Activated CD8-positive, alpha-beta T cell treated with anti-CD3 and anti-CD28 coated beads for 36 hours (primary cell): ENCODE data around the gene SERGEF. TPM values are rescaled to one million over a fixed set of nuclear protein-coding genes. Genes with fewer than 3 reads are reported as not detected.

Experiments
- ATAC-seq: fragments of 200-7000 bp; cut with Tn5 transposase; one replicate; pipeline ENCODE4 v1.10.0; 2021; ENCODE audit warnings: mild to moderate bottlenecking, moderate library complexity
- CTCF ChIA-PET: fragments of 350-600 bp; sonication (Branson Sonifier 250); formaldehyde crosslinking; loops from one replicate; lab custom pipeline; 2021; ENCODE audit warnings: antibody characterized with exemption; lab: Charles Lee
- POLR2A ChIA-PET: fragments of 350-600 bp; sonication (Branson Sonifier 250); formaldehyde crosslinking; loops from one replicate; lab custom pipeline; 2021; ENCODE audit warnings: antibody characterized with exemption; lab: Charles Lee
- DNase-seq: peaks from one replicate; pipeline ENCODE4 v3.0.0-alpha.2; 2020
- H3K27ac Mint-ChIP-seq: one replicate; pipeline ENCODE4 v1.8.0; 2021; ENCODE audit warnings: mild to moderate bottlenecking, mixed read lengths
- H3K27me3 Mint-ChIP-seq: one replicate; pipeline ENCODE4 v1.8.0; 2021; ENCODE audit warnings: mixed read lengths
- H3K36me3 Mint-ChIP-seq: one replicate; pipeline ENCODE4 v1.8.0; 2021; ENCODE audit warnings: low read depth, mixed read lengths
- H3K4me1 Mint-ChIP-seq: one replicate; pipeline ENCODE4 v1.8.0; 2021; ENCODE audit warnings: low read depth, mixed read lengths
- H3K4me3 Mint-ChIP-seq: one replicate; pipeline ENCODE4 v1.8.0; 2021; ENCODE audit warnings: mild to moderate bottlenecking, moderate library complexity, mixed read lengths
- H3K9me3 Mint-ChIP-seq: one replicate; pipeline ENCODE4 v1.8.0; 2021; ENCODE audit warnings: mixed read lengths
- intact Hi-C: fragments of 100-400 bp; cut with micrococcal nuclease; formaldehyde crosslinking; loops from one replicate; pipeline ENCODE4 v1.10.0; 2022
- total RNA-seq, 2 experiments: library from RNA; stranded (reverse); gene quantifications; one replicate each; pipeline ENCODE4 v1.2.3, GENCODE V29; 2021
- TF ChIP-seq, protein P1 (sequence below): fragments of 200-600 bp; IDR thresholded peaks from one replicate; pipeline ENCODE4 v1.8.0; 2022; ENCODE audit warnings: antibody characterized with exemption, mild to moderate bottlenecking

SERGEF gene
- total RNA-seq, 2 experiments from 2014 or later, result 56.2 to 64.4 TPM

DNA sequence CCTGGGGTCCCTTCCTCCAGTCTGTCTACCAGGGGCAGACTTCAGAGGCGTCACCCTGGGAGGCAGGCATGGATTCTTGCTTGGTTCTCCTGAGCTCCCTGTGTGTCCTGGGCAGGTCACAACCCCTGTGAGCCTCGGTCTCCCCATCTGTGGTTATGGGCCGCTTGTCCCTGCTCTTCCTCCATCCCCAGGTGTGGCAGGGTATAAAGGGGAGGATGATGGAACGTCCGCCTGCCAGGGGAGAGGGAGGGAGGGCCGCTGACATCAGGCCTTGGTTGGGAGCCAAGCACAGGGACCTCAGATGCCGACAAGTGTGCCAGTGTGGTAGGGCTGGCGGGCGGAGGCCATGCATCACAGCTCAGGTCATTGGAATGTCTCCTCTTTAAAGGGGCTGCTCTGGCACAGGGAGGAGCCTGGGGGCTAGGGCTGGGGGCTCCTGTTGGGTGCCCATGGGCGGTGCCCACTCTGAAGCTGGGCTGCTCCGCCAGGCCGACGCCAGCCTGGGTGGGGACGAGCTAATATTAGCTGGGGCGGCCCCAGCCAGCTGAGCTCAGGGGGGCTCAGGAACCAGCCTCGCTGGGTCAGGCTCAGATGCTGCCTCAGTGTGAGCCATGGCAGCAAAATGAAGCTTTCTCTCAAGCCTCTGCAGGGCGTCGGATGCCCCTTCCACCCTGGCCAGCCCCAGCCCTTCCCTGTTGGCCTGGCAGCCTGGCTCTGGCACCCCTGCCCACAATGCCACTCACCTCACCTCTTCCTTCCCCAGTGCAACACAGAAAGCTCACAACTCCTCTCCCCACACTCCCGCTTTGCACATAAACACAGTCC is 265.5 kb downstream of the SERGEF start:
- DNase-seq (no peak), ATAC-seq (no peak)
- intact Hi-C loops, result no loop called here
- ChIA-PET CTCF (interaction anchor here (3.5 kb wide), 1 partner anchor 17 kb away, joined by 18 read pairs; no protein-coding TSS in a partner anchor), POLR2A (no interaction called here)
- TF ChIP-seq, protein P1, sequence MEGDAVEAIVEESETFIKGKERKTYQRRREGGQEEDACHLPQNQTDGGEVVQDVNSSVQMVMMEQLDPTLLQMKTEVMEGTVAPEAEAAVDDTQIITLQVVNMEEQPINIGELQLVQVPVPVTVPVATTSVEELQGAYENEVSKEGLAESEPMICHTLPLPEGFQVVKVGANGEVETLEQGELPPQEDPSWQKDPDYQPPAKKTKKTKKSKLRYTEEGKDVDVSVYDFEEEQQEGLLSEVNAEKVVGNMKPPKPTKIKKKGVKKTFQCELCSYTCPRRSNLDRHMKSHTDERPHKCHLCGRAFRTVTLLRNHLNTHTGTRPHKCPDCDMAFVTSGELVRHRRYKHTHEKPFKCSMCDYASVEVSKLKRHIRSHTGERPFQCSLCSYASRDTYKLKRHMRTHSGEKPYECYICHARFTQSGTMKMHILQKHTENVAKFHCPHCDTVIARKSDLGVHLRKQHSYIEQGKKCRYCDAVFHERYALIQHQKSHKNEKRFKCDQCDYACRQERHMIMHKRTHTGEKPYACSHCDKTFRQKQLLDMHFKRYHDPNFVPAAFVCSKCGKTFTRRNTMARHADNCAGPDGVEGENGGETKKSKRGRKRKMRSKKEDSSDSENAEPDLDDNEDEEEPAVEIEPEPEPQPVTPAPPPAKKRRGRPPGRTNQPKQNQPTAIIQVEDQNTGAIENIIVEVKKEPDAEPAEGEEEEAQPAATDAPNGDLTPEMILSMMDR, result no peak
- Mint-ChIP-seq H3K4me1 (no peaks in the 10 kb centered on the region), H3K36me3 (no peaks in the 10 kb centered on the region), H3K4me3 (no peak overlapping the region), H3K27ac (no peak overlapping the region), H3K27me3 (peaks cover 9% of the 10 kb centered on the region), H3K9me3 (no peaks in the 10 kb centered on the region)

DNA sequence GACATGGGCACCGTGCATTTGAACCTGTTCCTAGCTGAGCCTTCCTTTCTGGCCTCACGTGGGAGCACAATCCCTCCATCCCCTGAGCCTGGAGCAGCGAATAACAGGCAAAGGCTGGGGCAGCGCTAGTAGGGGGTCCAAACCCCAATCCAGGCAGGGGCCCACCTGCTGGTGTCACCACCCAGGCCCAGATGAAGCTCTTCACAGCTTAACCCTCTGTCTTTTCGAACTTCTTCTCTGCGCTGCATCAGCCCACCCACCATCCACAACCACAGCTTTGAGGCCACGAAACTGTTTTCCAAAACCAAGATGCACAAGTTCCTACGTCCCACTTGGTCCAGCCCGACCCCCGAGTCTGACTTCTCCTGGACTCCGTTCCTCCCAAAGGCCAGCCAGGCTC is 266.8 kb downstream of the SERGEF start:
- Mint-ChIP-seq H3K27me3 (peaks cover 7% of the 10 kb centered on the region), H3K9me3 (no peaks in the 10 kb centered on the region), H3K4me3 (no peak overlapping the region), H3K27ac (no peak overlapping the region), H3K4me1 (no peaks in the 10 kb centered on the region), H3K36me3 (no peaks in the 10 kb centered on the region)
- TF ChIP-seq, protein P1, result no peak
- no peak for ATAC-seq
- ChIA-PET CTCF (interaction anchor here (3.5 kb wide), 1 partner anchor 16 kb away, joined by 18 read pairs; no protein-coding TSS in a partner anchor), POLR2A (interaction anchor here (0.6 kb wide), 1 partner anchor 298 kb away, joined by 5 read pairs; no protein-coding TSS in a partner anchor)
- intact Hi-C loops, result no loop called here
- DNase-seq, result no peak

DNA sequence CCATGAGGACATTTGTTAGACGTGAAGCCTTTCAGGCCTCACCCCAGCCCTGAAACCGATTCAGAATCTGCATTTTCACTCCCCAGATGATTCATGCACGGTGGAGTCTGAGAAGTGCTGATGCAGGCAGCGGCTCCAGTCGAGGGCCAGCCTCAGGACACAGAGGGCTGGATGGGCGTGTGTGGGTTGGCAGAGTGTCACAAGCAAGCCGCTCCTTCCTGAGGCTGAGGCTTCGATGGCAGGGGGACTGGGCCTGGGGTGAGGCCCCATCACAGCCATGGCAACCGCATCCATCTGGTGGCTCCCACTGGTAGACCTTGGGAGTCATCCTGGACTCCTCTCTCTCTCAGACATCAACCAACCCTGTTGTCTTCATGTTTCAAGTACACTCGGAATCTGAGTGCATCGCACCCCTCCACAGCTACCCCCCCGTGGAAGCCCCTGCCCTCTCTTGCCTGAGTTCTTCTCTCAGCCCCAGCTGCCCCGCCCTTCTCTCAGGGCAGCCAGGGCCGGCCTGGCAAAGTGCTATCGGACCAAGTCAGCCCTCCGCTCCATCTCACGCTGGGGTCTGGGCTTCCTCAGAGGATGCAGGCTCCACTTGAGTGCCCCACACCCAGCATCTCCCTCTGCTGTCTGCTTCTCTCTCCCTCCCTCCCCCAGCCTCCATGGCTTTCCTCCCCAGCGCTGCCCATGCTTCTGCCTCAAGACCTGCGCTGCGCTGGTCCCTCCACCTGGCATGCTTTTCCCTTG is 267.6 kb downstream of the SERGEF start:
- CTCF ChIA-PET, result no interaction called here
- ATAC-seq, result no peak
- no peaks in the 10 kb centered on the region for H3K4me1 Mint-ChIP-seq

DNA sequence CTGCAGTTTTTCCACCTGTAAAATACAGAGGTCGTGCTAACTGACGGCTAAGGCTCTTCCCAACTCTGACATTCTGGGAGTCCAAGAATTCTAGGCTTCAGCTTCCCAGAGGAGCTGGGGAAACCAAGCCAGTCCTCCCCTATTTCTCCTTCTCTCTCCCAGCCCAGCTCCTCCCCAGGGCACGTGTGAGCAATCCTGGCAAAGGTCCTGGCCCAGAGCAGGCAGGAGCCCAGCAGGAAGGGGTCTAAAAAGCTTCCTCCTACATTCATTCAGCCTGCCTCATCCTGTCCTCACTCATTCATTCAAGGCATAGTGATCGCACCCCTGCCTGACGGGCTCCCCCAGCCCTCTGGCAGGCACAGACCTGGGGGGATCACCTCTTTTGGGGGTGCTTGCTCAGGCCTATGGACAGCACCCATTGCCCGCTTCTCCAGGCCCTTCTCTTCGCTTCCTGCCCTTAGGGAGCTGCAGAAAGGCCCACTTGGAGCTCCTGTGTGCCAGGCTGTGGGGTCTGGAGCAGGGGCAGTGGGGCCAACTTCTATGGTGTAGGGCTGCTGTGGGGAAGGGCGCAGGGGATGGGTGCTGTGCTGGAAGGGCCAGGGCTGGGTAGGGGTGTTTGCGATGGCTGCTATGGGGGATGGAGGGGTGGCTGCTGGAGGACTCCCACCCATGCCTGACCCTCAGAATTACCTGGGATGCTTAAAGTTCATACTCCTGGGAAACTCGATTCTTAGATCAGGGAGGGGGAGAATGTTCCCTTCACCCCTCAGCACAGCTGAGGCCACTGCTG is 268.5 kb downstream of the SERGEF start:
- POLR2A ChIA-PET, result no interaction called here
- Mint-ChIP-seq H3K27ac (no peak overlapping the region), H3K27me3 (peaks cover 12% of the 10 kb centered on the region), H3K4me1 (no peaks in the 10 kb centered on the region), H3K4me3 (no peak overlapping the region), H3K36me3 (no peaks in the 10 kb centered on the region), H3K9me3 (no peaks in the 10 kb centered on the region)
- DNase-seq, result no peak
- no peak for ATAC-seq
- CTCF ChIA-PET, result no interaction called here
- TF ChIP-seq, protein P1, result no peak
- intact Hi-C loops, result no loop called here

More for the DNA sequence above, 267.6 kb downstream of the SERGEF start:
- H3K9me3 Mint-ChIP-seq, result no peaks in the 10 kb centered on the region
- no peak overlapping the region for H3K4me3 Mint-ChIP-seq
- intact Hi-C loops, result no loop called here
- no peak overlapping the region for H3K27ac Mint-ChIP-seq
- peaks cover 11% of the 10 kb centered on the region for H3K27me3 Mint-ChIP-seq
- no peak for DNase-seq
- no peaks in the 10 kb centered on the region for H3K36me3 Mint-ChIP-seq
- TF ChIP-seq, protein P1, result no peak
- POLR2A ChIA-PET, result no interaction called here
